ENCODE measurements around the gene CENPV. TPM values are rescaled to one million over a fixed set of nuclear protein-coding genes. Genes with fewer than 3 reads are reported as not detected.

CENPV gene
- total and polyA plus RNA-seq, 5 donors, result 14.5 to 19.2 (median 18.5) TPM

Other genes with a start within 250 kb of the CENPV start
- gene NCOR1, start 137.9 kb downstream of the CENPV start, total RNA-seq, result 10 to 100 TPM; 57.5 to 73.0 (median 69.8) TPM
- 28.2 TPM for gene NCOR1, start 137.9 kb downstream of the CENPV start, polyA plus RNA-seq
- 10 to 100 TPM; 10.9 to 16.7 (median 12.2) TPM for gene PIGL, start 136.3 kb downstream of the CENPV start, total RNA-seq
- 9.6 TPM for gene PIGL, start 136.3 kb downstream of the CENPV start, polyA plus RNA-seq
- gene UBB, start 27.6 kb upstream of the CENPV start, total RNA-seq, result 1,000 to 10,000 TPM; 1,353 to 1,780 (median 1,568) TPM
- 1,446 TPM for gene UBB, start 27.6 kb upstream of the CENPV start, polyA plus RNA-seq
- gene TRPV2, start 62.1 kb upstream of the CENPV start, total RNA-seq, result 10 to 100 TPM in 3 of 4 donors, 1 to 10 TPM in 1; 7.1 to 19.6 (median 10.7) TPM
- 5.2 TPM for gene TRPV2, start 62.1 kb upstream of the CENPV start, polyA plus RNA-seq
- 1 to 10 TPM in 3 of 4 donors, under 1 TPM in 1; 0.97 to 1.3 (median 1.2) TPM for gene LRRC75A, start 138.7 kb upstream of the CENPV start, total RNA-seq
- 0.63 TPM for gene LRRC75A, start 138.7 kb upstream of the CENPV start, polyA plus RNA-seq
- gene ZNF287, start 215.7 kb upstream of the CENPV start, total RNA-seq, result 10 to 100 TPM in 3 of 4 donors, 1 to 10 TPM in 1; 9.4 to 12.5 (median 11.0) TPM
- gene ZNF287, start 215.7 kb upstream of the CENPV start, polyA plus RNA-seq, result 5.3 TPM